Liver (tissue), 9 donors: ENCODE measurements around the gene KANSL1. TPM values are rescaled to one million over a fixed set of nuclear protein-coding genes. Genes with fewer than 3 reads are reported as not detected.

Experiments
- DNase-seq: peaks from one replicate; pipeline ENCODE4 v3.0.0-alpha.2; 2017; ENCODE audit warnings: low spot score
- H3K27ac ChIP-seq, 2 donors: one replicate each; pipeline ENCODE4 v1.7.0; 2013; ENCODE audit warnings: inconsistent platforms in 2 of 2, low read length in 2 of 2, control low read depth in 1 of 2, low read depth in 1 of 2, mild to moderate bottlenecking in 1 of 2
- H3K27me3 ChIP-seq, 4 donors: one replicate each; pipeline versions ENCODE4 v1.6.1 to v1.7.0; 2013; ENCODE audit warnings: low read length in 3 of 4, inconsistent platforms in 1 of 4, mild to moderate bottlenecking in 1 of 4, moderate library complexity in 1 of 4; ENCODE audit not compliant: control insufficient read depth in 4 of 4, insufficient read depth in 4 of 4
- H3K36me3 ChIP-seq, 4 donors: one replicate each; pipeline versions ENCODE4 v1.6.1 to v1.7.0; 2013; ENCODE audit warnings: low read length in 3 of 4, mild to moderate bottlenecking in 3 of 4, low read depth in 1 of 4, moderate library complexity in 1 of 4; ENCODE audit not compliant: control insufficient read depth in 4 of 4, insufficient read depth in 3 of 4
- H3K4me1 ChIP-seq, 4 donors: one replicate each; pipeline versions ENCODE4 v1.6.1 to v1.7.0; 2013; ENCODE audit warnings: low read length in 3 of 4, mild to moderate bottlenecking in 3 of 4, moderate library complexity in 1 of 4; ENCODE audit not compliant: control insufficient read depth in 4 of 4, insufficient read depth in 4 of 4
- H3K4me3 ChIP-seq, 3 donors: one replicate each; pipeline versions ENCODE4 v1.6.1 to v1.7.0; 2013; ENCODE audit warnings: low read length in 3 of 3, control low read depth in 1 of 3, low read depth in 1 of 3, mild to moderate bottlenecking in 1 of 3
- H3K9ac ChIP-seq, 2 donors: one replicate each; pipeline ENCODE4 v1.7.0; 2013; ENCODE audit warnings: low read length in 2 of 2, mild to moderate bottlenecking in 2 of 2, moderate library complexity in 2 of 2, control low read depth in 1 of 2, low read depth in 1 of 2
- H3K9me3 ChIP-seq, 4 donors: one replicate each; pipeline versions ENCODE4 v1.6.1 to v1.7.0; 2013; ENCODE audit warnings: low read length in 3 of 4; ENCODE audit not compliant: control insufficient read depth in 4 of 4
- FOXA1 ChIP-seq: IDR thresholded peaks from 2 replicates; pipeline ENCODE4 v1.6.1; 2016; ENCODE audit warnings: antibody characterized with exemption
- GABPA ChIP-seq, 2 donors: IDR thresholded peaks in 1 of 2; conservative IDR thresholded peaks in 1 of 2; 2 replicates each; pipeline ENCODE4 v1.6.1; 2016; ENCODE audit warnings: antibody characterized with exemption in 2 of 2, mild to moderate bottlenecking in 1 of 2, moderate library complexity in 1 of 2
- HNF4A ChIP-seq, 2 donors: conservative IDR thresholded peaks; 2 replicates each; pipeline ENCODE4 v1.6.1; 2016; ENCODE audit warnings: antibody characterized with exemption in 2 of 2, mild to moderate bottlenecking in 2 of 2
- JUND ChIP-seq, 2 donors: IDR thresholded peaks; 2 replicates each; pipeline ENCODE4 v1.6.1; 2016; ENCODE audit warnings: antibody characterized with exemption in 2 of 2
- NR2F2 ChIP-seq: IDR thresholded peaks from 2 replicates; pipeline ENCODE4 v1.6.1; 2016; ENCODE audit warnings: antibody characterized with exemption
- TAF1 ChIP-seq: conservative IDR thresholded peaks from 2 replicates; pipeline ENCODE4 v1.6.1; 2016; ENCODE audit warnings: antibody characterized with exemption, mild to moderate bottlenecking
- YY1 ChIP-seq: IDR thresholded peaks from 2 replicates; pipeline ENCODE4 v1.6.1; 2016; ENCODE audit warnings: antibody characterized with exemption, mild to moderate bottlenecking
- WGBS: extraction: QIAGEN DNeasy Blood & Tissue Kit; methylation state at CpG from one replicate; pipeline ENCODE4 v1.1.7; 2013; 5-methylcytosine and 5-hydroxymethylcytosine counted together
- polyA plus RNA-seq, 2 donors: library from polyadenylated mRNA; stranded (reverse) in 1 of 2; unstranded in 1 of 2; fragments of 200-250 nt in 1 of 2; fragments of >200 nt in 1 of 2; fragmentation: Nextera tagmentation in 1 of 2; extraction: Ambion mirVana in 1 of 2; gene quantifications; one replicate each; pipeline versions ENCODE4 v1.2.1 to v1.2.3, GENCODE V29; 2013 to 2015
- total RNA-seq, 2 donors: library from RNA; depleted of rRNA; stranded (reverse); fragments of >200 nt; gene quantifications; one replicate each; pipeline ENCODE4 v1.2.3, GENCODE V29; 2014
- TF ChIP-seq, protein P1 (sequence below): IDR thresholded peaks from 2 replicates; pipeline ENCODE4 v1.6.1; 2016; ENCODE audit warnings: antibody characterized with exemption
- TF ChIP-seq, protein P2 (sequence below): IDR thresholded peaks from 2 replicates; pipeline ENCODE4 v1.6.1; 2016; ENCODE audit warnings: antibody characterized with exemption
- TF ChIP-seq, protein P3 (sequence below): fragments of 150-350 bp; IDR thresholded peaks from 2 replicates; pipeline ENCODE4 v1.5.1; 2017; ENCODE audit warnings: improper control_type of control experiment, low read depth, low read length; ENCODE audit not compliant: missing input control
- donor health status: healthy.
- donor health status: healthy.
- donor health status: healthy.
- donor health status: healthy.
- donor health status: healthy.

KANSL1 gene
- total and polyA plus RNA-seq, 4 donors, result 5.5 to 86.3 (median 24.0) TPM

DNA sequence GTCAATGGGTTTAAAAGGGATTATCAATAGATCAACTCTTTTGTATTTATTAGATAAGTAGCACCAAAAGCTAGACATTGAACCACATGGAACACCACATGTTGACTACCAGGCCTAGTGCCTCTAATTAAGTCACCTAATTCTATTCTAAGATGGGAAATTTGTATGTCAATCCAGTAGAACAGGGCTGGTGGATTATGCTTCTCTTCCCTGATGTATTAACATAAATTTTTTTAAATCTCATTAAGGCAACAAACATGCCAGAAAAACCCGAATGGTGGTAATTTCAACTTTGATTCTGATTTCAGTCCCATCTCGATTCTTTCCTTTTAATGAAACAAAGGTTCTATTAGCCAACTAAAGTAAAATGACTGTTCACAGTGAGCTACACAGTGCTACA is 92.6 kb downstream of the KANSL1 start:
- Histone ChIP-seq H3K9me3 (no peaks in the 10 kb centered on the region), H3K27ac (no peak overlapping the region), H3K9ac (no peak overlapping the region), H3K4me1 (peaks cover 8 to 23% (median 15%) of the 10 kb centered on the region in 4 donors), H3K4me3 (no peak overlapping the region), H3K36me3 (no peaks in the 10 kb centered on the region), H3K27me3 (no peaks in the 10 kb centered on the region)
- 51% methylated on average over 2 of the region's 2 CpGs for WGBS
- TF ChIP-seq, protein P1, sequence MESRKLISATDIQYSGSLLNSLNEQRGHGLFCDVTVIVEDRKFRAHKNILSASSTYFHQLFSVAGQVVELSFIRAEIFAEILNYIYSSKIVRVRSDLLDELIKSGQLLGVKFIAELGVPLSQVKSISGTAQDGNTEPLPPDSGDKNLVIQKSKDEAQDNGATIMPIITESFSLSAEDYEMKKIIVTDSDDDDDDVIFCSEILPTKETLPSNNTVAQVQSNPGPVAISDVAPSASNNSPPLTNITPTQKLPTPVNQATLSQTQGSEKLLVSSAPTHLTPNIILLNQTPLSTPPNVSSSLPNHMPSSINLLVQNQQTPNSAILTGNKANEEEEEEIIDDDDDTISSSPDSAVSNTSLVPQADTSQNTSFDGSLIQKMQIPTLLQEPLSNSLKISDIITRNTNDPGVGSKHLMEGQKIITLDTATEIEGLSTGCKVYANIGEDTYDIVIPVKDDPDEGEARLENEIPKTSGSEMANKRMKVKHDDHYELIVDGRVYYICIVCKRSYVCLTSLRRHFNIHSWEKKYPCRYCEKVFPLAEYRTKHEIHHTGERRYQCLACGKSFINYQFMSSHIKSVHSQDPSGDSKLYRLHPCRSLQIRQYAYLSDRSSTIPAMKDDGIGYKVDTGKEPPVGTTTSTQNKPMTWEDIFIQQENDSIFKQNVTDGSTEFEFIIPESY, result no peak
- TF ChIP-seq, protein P2, sequence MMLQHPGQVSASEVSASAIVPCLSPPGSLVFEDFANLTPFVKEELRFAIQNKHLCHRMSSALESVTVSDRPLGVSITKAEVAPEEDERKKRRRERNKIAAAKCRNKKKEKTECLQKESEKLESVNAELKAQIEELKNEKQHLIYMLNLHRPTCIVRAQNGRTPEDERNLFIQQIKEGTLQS, result no peak
- no peak for TF ChIP-seq YY1
- TF ChIP-seq JUND (IDR thresholded peaks at IDR 0.05), result no peak
- TF ChIP-seq HNF4A (conservative IDR thresholded peaks at IDR 0.05), result no peak
- no peak for TF ChIP-seq GABPA (IDR thresholded peaks at IDR 0.05 in 1 of 2, conservative IDR thresholded peaks at IDR 0.05 in 1 of 2)
- TF ChIP-seq TAF1, result no peak
- DNase-seq, result no peak

DNA sequence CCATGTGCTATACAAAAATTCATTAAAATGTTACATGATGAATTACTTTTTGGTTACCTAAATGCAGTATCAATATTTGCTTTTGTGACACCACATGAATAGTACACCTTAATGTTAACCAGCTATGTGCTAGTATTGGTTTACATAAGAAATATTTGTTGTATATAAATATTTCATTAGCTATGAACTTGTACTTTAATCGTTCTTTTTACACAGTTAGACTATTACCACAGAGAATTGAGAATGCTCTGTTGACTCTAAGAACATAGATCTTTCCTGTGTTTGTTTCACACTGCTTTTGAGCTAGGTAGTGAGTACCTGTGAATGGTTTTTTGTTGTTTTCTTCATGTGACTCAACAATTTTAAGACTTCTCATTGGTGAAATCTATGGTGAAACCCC is 93.4 kb downstream of the KANSL1 start:
- Histone ChIP-seq H3K9me3 (no peaks in the 10 kb centered on the region), H3K4me1 (peaks cover 8 to 23% (median 15%) of the 10 kb centered on the region in 4 donors), H3K4me3 (no peak overlapping the region), H3K27ac (no peak overlapping the region), H3K9ac (no peak overlapping the region), H3K27me3 (no peaks in the 10 kb centered on the region), H3K36me3 (no peaks in the 10 kb centered on the region)
- TF ChIP-seq, protein P3, sequence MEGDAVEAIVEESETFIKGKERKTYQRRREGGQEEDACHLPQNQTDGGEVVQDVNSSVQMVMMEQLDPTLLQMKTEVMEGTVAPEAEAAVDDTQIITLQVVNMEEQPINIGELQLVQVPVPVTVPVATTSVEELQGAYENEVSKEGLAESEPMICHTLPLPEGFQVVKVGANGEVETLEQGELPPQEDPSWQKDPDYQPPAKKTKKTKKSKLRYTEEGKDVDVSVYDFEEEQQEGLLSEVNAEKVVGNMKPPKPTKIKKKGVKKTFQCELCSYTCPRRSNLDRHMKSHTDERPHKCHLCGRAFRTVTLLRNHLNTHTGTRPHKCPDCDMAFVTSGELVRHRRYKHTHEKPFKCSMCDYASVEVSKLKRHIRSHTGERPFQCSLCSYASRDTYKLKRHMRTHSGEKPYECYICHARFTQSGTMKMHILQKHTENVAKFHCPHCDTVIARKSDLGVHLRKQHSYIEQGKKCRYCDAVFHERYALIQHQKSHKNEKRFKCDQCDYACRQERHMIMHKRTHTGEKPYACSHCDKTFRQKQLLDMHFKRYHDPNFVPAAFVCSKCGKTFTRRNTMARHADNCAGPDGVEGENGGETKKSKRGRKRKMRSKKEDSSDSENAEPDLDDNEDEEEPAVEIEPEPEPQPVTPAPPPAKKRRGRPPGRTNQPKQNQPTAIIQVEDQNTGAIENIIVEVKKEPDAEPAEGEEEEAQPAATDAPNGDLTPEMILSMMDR, result no peak
- no peak for TF ChIP-seq JUND (IDR thresholded peaks at IDR 0.05)
- 27% methylated on average over 1 of the region's 1 CpG for WGBS
- no peak for DNase-seq

DNA sequence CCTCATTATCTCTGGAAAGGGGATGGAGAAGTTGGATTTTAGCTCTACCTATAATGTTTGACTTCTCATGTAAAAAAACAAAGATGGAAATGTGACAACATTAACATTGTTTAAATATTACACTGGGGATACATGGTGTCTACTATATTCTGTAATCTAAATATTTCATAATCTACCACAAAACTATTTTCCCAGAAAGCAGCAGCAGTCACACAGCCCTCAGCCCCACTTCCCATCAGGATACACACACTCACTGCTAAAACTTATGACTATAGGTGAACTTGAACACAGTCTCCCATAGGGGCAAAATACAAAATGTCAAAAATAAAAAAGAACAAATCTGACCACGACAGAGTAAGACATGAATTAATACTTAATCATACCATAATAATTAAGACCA is 95.7 kb downstream of the KANSL1 start:
- Histone ChIP-seq H3K9ac (no peak overlapping the region), H3K27me3 (no peaks in the 10 kb centered on the region), H3K9me3 (no peaks in the 10 kb centered on the region), H3K36me3 (no peaks in the 10 kb centered on the region), H3K4me3 (no peak overlapping the region), H3K4me1 (peaks cover 8 to 23% (median 15%) of the 10 kb centered on the region in 4 donors), H3K27ac (no peak overlapping the region)
- DNase-seq, result no peak
- 73% methylated on average over 1 of the region's 1 CpG for WGBS
- TF ChIP-seq, protein P2, result no peak
- no peak for TF ChIP-seq GABPA (IDR thresholded peaks at IDR 0.05 in 1 of 2, conservative IDR thresholded peaks at IDR 0.05 in 1 of 2)
- TF ChIP-seq, protein P1, result no peak
- TF ChIP-seq NR2F2, result no peak
- TF ChIP-seq FOXA1, result no peak
